Fibroblast of pulmonary artery (primary cell): ENCODE measurements around the gene SSTR4.

Source experiments
- DNase-seq: peaks from one replicate; pipeline ENCODE4 v3.0.0-alpha.2; 2010; ENCODE audit warnings: low read depth
- H3K4me3 ChIP-seq: replicated peaks from 2 replicates; pipeline ENCODE4 v1.5.1; 2011; ENCODE audit warnings: low read depth, mild to moderate bottlenecking, control low read depth, low read length, moderate library complexity
- CTCF ChIP-seq: IDR thresholded peaks from 2 replicates; pipeline ENCODE4 v1.5.1; 2011; ENCODE audit warnings: mild to moderate bottlenecking, control low read depth, low read length, inconsistent platforms; ENCODE audit errors: missing control alignments

Gene SSTR4

DNA sequence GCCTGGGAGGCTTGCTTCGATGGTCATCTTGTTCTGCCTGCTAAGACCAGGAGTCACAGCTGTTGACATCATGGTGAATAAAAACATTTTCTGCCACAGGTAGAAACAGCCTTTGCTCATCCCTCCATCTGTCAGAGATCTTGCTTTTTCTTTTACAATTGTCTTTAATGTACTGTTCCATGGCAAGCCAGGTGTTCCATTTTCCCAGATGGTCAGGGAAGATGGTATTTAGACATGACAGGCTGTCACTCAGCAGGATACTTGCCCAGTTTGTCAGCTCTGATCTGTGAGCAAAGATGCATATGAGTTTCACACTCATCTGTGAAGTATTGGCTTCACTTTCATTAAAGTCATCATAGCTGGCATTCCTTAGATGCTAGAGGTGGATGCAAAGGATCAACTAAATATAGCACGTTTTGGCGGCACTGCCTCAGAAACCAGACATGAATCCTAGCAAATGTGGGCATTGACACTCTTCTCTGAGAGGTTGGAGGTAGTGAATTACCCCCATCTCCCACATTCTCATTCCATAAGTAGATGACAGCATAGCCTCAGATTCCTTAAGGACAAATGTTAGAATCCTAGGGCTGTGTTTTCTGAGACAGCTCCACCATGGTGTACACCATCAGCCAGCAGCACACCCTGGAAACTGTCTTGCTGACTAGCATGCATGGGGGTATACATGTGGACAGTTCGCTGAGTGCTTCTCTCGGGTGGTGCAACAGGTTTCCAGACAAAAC is 4.2 kb downstream of the SSTR4 start:
- TF ChIP-seq CTCF, result no peak
- no peak for DNase-seq
- H3K4me3 ChIP-seq, result no peak overlapping the region

DNA sequence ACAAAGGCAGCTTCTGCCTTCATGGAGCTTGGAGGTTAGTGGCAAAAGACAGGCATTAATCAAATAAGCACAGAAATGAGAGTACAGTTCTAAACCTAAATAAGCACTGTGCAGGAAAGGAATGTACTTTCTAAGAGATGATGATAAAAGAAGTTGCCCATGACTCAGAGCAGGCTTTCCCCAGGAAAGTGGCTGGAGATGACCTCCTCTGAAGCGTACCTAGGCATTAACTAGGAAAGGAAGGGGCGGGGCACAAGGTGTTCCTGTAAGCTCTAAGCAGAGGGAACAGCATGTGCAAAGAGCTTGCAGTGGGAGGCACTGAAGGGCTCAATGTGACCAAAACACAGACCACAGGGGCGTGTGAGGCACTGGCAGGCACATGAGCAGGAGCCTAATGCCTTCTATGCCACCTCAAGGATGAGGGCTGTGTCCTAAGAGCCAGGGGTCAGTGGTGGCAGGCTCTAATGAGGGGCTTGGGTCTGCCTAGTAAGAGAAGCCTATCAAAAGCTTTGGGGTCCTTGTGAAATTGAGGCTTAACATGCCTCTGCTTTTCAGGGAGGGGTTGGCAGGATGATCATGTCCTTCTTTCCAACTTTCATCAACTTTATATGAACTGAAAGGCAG is 4.9 kb downstream of the SSTR4 start:
- TF ChIP-seq CTCF, result no peak
- H3K4me3 ChIP-seq, result no peak overlapping the region
- DNase-seq, result no peak

DNA sequence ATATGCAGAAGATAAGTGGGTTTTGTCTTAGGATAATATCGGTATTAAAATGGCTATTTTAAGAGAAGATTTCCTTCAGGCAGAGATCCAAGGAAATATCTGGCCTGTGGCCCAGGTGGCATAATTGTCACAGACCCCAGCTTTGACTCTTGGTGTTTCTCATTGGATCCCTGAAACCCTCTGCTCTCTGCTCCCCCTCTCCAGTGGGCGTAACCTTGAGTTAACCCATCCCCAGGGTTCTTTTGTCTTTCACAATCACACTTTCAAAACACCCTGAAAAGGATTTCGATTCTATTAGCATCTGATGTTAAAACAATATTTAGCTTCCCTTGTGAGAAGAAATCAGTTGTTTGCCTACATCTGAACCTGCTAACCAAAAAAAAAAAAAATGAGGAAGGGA is 7.2 kb downstream of the SSTR4 start:
- H3K4me3 ChIP-seq, result no peak overlapping the region
- DNase-seq, result no peak
- TF ChIP-seq CTCF, result no peak

- DNase-seq, result no peak
- no peak overlapping the region for H3K4me3 ChIP-seq
- TF ChIP-seq CTCF, result no peak
These were observed 8.3 kb downstream of the SSTR4 start for GRCh38 chr20:23043376-23043775.

- H3K4me3 ChIP-seq, result no peak overlapping the region
- TF ChIP-seq CTCF, result no peak
- no peak for DNase-seq
These were observed 11.3 kb downstream of the SSTR4 start for GRCh38 chr20:23046431-23046830.

DNA sequence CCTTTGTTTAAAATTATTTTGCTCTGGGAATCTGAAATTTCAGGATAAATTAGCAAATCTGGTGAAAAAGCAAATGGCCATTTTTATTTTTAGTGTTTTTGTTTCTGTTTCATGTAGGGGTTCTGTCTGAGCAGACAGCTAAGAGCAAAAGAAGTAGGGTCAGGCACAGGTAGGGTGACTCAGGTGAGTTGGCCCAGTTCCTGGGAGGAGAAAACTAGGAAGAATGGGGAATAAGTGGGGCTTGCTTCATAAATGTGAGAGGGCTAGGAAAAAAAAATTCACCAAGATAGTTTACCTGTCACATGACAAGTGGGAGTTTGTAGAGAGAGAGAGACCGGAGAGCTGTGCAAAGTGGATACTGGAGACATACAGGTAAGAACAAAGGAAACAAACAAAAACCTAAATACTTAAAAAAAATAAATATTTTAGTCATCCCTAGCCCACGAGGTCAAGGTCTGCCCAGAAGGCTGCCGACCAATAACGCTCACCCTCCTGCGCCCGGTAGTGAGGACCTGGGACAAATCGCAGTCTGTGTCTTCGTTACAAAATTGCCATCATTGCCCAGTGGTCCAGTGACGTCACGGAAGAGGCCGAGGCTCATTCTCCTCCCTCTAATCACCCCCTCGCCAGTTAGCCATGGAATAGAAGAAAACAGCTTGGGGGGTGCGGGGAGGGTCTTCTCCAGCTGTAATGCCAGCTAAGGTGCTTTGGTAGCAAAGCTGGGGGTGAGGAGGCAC is 12.1 kb downstream of the SSTR4 start:
- peak overlapping the region; percentile 28 for H3K4me3 ChIP-seq
- DNase-seq, result no peak
- TF ChIP-seq CTCF, result no peak
